Peyer's patch (tissue), 4 donors: ENCODE data around the gene IL17REL. TPM values are rescaled to one million over a fixed set of nuclear protein-coding genes. Genes with fewer than 3 reads are reported as not detected.
"Not testable (repeated sequence)": the region's sequence is repeated elsewhere in the genome, so short reads cannot be mapped to it uniquely, and the experiment has no call there.

ENCODE experiments used
- DNase-seq, 3 donors: peaks; one replicate each; pipeline ENCODE4 v3.0.0-alpha.2; 2017 to 2019
- H3K27ac ChIP-seq, 4 donors: fragments of 200-600 bp; sonication (generic); one replicate each; pipeline ENCODE4 v1.5.1; 2016 to 2019
- H3K27me3 ChIP-seq, 2 donors: fragments of 200-600 bp; sonication (generic); one replicate each; pipeline ENCODE4 v1.5.1; 2019
- H3K36me3 ChIP-seq, 3 donors: fragments of 200-600 bp; sonication (generic); one replicate each; pipeline ENCODE4 v1.5.1; 2016 to 2019
- H3K4me1 ChIP-seq, 4 donors: fragments of 200-600 bp; sonication (generic); one replicate each; pipeline ENCODE4 v1.5.1; 2016 to 2019
- H3K4me3 ChIP-seq, 4 donors: fragments of 200-600 bp; sonication (generic); 1 replicate in 3 of 4; 2 replicates in 1 of 4; pipeline ENCODE4 v1.5.1; 2016 to 2019; ENCODE audit warnings: mild to moderate bottlenecking in 1 of 4
- H3K9me3 ChIP-seq, 4 donors: fragments of 200-600 bp; sonication (generic); one replicate each; pipeline ENCODE4 v1.5.1; 2016 to 2019; ENCODE audit warnings: mild to moderate bottlenecking in 1 of 4
- POLR2A ChIP-seq, 2 donors: fragments of 450-650 bp; IDR thresholded peaks; one replicate each; pipeline ENCODE4 v1.5.1; 2017; ENCODE audit warnings: antibody characterized with exemption in 2 of 2, mild to moderate bottlenecking in 2 of 2, moderate library complexity in 2 of 2
- total RNA-seq, 4 donors: library from RNA; depleted of rRNA; stranded (reverse); fragments of >200 nt; gene quantifications; one replicate each; pipeline ENCODE4 v1.1.0, GENCODE V29; 2016
- TF ChIP-seq, protein P1 (sequence below), 6 experiments: fragments of 450-650 bp in 4 of 6; fragments of 200-600 bp in 2 of 6; sonication (generic) in 1 of 6; IDR thresholded peaks; one replicate each; pipeline ENCODE4 v1.5.1; 2017 to 2019; ENCODE audit warnings: antibody characterized with exemption in 6 of 6, mild to moderate bottlenecking in 3 of 6, moderate library complexity in 1 of 6

IL17REL gene
- total RNA-seq, 4 donors from 2014 or later = 1.1 to 2.3 (median 1.2) TPM; not detected in 1

DNA sequence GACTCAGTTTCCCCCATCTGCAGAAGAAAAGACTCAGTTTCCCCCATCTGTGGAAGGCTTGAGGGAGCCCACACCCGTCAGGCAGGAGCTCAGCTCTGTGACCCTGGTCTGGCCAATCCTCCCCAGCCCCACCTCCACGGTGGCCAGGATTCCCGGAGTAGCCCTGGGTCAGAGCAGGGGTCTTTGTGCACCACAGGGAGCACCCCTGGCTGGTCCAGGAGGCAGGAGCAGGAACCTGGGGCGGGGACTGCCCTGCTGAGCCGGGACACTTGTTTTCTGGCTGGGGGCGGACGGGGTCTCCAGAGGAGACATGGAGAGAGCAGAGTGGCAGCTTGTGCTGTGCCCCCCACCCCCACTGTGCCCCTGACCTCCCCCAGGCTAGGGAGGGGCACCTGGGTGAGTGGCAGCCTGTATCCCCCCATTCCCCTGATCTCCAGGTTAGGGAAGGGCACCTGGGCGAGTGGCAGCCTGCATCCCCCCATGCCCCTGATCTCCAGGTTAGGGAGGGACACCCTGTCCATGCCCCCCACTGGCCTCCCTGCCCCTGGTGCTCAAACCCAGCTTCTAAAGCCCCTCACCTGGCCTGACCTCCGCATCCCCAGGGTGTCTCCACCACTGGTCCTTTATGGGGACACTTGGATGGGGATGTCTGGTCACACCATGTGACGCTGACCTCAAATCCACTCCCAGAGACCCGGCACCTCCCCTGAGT, 18.8 kb downstream of the IL17REL start:
- H3K4me1 ChIP-seq = peaks cover 0 to 27% (median 8%) of the 10 kb centered on the region in 4 donors

DNA sequence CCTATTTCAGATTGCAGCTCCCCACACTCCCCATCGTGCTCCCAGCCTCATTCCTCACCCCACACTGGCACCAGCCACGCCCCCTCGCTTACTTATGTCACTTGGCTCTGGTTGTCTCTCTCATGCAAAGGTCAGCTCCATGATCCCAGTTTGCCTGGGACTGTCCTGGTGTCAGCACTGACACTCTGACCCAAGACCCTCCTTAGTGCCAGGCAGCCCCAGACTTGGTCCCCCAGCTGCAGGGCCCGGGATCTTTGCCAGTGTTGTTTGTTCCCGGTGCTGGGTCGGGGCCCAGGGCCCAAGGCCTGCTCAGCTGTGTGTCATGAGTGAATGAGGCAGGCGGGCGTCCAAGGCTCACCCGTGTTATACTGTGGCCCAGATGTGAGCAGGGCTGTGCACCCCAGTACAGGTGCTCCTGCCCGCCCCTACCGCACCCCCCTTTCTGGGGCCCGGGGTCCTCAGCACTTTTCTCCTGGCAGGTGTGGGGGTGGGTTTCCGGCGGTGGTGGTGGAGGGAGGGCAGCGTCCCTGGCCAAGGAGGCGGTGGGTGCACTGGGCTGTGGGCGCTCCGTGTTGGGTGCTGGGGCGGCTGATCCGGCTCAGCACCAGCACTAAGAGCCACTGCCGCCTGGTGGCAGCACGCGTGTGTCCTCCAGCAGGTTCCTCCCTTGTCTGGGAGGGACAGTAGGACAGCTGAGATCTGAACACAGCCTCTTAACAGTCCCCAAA, 19.5 kb downstream of the IL17REL start:
- Histone ChIP-seq H3K27me3 (no peaks in the 10 kb centered on the region), H3K27ac (peak overlapping the region in 1 of 4 donors; percentile 55), H3K9me3 (peaks cover 0 to 11% (median 3%) of the 10 kb centered on the region in 4 donors), H3K4me1 (peaks cover 0 to 27% (median 8%) of the 10 kb centered on the region in 4 donors), H3K36me3 (no peaks in the 10 kb centered on the region), H3K4me3 (peak overlapping the region in 1 of 4 donors; percentile 20)
- DNase-seq = peak; percentile 76 to 91 (median 86)
- TF ChIP-seq POLR2A (IDR thresholded peaks at IDR 0.05) = peak in 1 of 2 donors; percentile 14
- TF ChIP-seq, protein P1, sequence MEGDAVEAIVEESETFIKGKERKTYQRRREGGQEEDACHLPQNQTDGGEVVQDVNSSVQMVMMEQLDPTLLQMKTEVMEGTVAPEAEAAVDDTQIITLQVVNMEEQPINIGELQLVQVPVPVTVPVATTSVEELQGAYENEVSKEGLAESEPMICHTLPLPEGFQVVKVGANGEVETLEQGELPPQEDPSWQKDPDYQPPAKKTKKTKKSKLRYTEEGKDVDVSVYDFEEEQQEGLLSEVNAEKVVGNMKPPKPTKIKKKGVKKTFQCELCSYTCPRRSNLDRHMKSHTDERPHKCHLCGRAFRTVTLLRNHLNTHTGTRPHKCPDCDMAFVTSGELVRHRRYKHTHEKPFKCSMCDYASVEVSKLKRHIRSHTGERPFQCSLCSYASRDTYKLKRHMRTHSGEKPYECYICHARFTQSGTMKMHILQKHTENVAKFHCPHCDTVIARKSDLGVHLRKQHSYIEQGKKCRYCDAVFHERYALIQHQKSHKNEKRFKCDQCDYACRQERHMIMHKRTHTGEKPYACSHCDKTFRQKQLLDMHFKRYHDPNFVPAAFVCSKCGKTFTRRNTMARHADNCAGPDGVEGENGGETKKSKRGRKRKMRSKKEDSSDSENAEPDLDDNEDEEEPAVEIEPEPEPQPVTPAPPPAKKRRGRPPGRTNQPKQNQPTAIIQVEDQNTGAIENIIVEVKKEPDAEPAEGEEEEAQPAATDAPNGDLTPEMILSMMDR (IDR thresholded peaks at IDR 0.05) = peak; percentile 68 to 89 (median 80)

More for the DNA sequence above, 18.8 kb downstream of the IL17REL start:
- peaks cover 0 to 11% (median 3%) of the 10 kb centered on the region in 4 donors for H3K9me3 ChIP-seq
- no peaks in the 10 kb centered on the region for H3K36me3 ChIP-seq
- peak in 2 of 3 donors; percentile 45 to 49 for DNase-seq
- H3K4me3 ChIP-seq = no peak overlapping the region
- TF ChIP-seq POLR2A (IDR thresholded peaks at IDR 0.05) = no peak
- TF ChIP-seq, protein P1 (IDR thresholded peaks at IDR 0.05) = no peak
- peak overlapping the region in 1 of 4 donors; percentile 55 for H3K27ac ChIP-seq
- no peaks in the 10 kb centered on the region for H3K27me3 ChIP-seq

DNA sequence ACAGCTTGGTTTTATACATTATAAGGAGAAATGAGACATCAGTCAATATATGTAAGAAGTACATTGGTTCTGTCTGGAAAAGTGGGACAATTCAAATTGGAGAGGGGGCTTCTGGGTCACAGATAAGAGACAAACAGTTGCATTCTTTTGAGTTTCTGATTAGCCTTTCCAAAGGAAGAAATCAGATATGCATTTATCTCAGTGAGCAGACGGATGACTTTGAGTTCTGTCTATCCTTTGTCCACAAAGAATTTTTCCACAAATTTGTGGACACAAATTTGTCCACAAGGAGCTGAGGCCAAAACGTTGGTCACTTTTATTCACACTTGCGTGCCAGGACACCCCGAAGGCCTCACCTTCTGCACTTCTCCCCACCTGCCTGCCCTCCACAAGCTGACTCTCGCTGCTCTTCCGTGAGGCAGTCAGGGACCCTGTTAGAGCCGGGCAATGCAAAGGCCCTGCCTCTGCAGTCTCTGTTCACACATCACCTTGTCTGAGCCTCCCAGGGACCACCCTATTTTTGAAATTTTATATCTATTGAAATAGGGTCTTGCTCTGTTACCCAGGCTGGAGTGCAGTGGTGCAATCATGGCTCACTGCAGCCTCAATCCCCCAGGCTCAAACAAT, 20.5 kb downstream of the IL17REL start:
- Histone ChIP-seq H3K9me3 (peaks cover 0 to 15% (median 3%) of the 10 kb centered on the region in 4 donors), H3K27me3 (no peaks in the 10 kb centered on the region), H3K36me3 (no peaks in the 10 kb centered on the region), H3K27ac (no peak overlapping the region), H3K4me3 (no peak overlapping the region), H3K4me1 (peaks cover 0 to 26% (median 8%) of the 10 kb centered on the region in 4 donors)
- peak in 1 of 3 donors; percentile 26 for DNase-seq
- TF ChIP-seq, protein P1 (IDR thresholded peaks at IDR 0.05) = no peak
- no peak for TF ChIP-seq POLR2A (IDR thresholded peaks at IDR 0.05)

DNA sequence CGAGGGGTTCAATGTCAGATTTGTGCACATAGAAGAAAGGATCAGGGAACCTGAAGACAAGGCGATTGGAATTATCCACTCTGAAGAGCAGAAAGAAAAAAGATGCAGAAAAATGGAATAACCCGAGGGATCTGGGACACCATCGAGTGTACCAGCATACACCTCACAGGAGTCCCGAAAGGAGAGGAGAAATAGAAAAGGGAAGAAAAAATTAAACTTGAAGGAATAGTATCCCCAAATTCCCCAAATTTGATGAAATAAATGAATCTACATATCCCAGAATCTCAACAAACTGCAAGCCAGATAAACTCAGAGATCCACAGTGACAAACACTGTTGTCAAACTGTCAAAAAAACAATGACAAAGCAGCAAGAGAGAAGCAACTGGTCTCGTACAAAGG, 21.4 kb downstream of the IL17REL start:
- Histone ChIP-seq H3K4me1 (peaks cover 0 to 19% (median 8%) of the 10 kb centered on the region in 4 donors), H3K27ac (no peak overlapping the region), H3K4me3 (no peak overlapping the region), H3K9me3 (peaks cover 0 to 15% (median 3%) of the 10 kb centered on the region in 4 donors), H3K36me3 (no peaks in the 10 kb centered on the region), H3K27me3 (no peaks in the 10 kb centered on the region)
- TF ChIP-seq, protein P1 (IDR thresholded peaks at IDR 0.05) = no peak
- no peak for TF ChIP-seq POLR2A (IDR thresholded peaks at IDR 0.05)
- no peak for DNase-seq

DNA sequence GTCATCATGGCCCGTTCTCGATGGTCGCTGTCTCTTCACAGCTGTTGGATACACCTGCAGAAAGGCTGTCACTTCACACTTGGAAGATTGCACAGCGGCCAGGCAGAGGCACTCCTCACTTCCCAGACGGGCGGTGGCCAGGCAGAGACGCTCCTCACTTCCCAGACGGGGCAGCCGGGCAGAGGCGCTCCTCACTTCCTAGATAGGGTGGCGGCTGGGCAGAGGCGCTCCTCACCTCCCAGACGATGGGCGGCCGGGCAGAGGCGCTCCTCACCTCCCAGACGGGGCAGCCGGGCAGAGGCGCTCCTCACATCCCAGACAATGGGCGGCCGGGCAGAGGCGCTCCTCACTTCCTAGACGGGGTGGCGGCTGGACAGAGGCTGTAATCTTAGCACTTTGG, 22.7 kb downstream of the IL17REL start:
- peaks cover 0 to 15% (median 6%) of the 10 kb centered on the region in 4 donors for H3K9me3 ChIP-seq
- H3K27ac ChIP-seq, H3K4me1 ChIP-seq, H3K36me3 ChIP-seq, H3K4me3 ChIP-seq, H3K27me3 ChIP-seq: not testable (repeated sequence)
- DNase-seq = peak in 1 of 3 donors; percentile 24
